HEK293T (cell line): ENCODE measurements around the gene MRPL51.
A peak's percentile ranks its signal among the peaks of the same experiment; 100 is the strongest.

Source experiments
- ARNT ChIP-seq: fragments of 450-650 bp; IDR thresholded peaks from 2 replicates; pipeline ENCODE4 v1.6.1; 2017; ENCODE audit warnings: mild to moderate bottlenecking
- ELF4 ChIP-seq: fragments of 450-650 bp; IDR thresholded peaks from 2 replicates; pipeline ENCODE4 v1.6.1; 2017; ENCODE audit warnings: antibody characterized with exemption
- FOXK2 ChIP-seq: fragments of 450-650 bp; IDR thresholded peaks from 2 replicates; pipeline ENCODE4 v1.6.1; 2016; ENCODE audit warnings: mild to moderate bottlenecking
- L3MBTL2 ChIP-seq: fragments of 450-650 bp; conservative IDR thresholded peaks from 2 replicates; pipeline ENCODE4 v1.6.1; 2016; ENCODE audit warnings: mild to moderate bottlenecking
- LEF1 ChIP-seq: fragments of 450-650 bp; IDR thresholded peaks from 2 replicates; pipeline ENCODE4 v1.6.1; 2017; ENCODE audit warnings: mild to moderate bottlenecking, borderline replicate concordance
- NFRKB ChIP-seq: fragments of 450-650 bp; IDR thresholded peaks from 2 replicates; pipeline ENCODE4 v1.6.1; 2016; ENCODE audit warnings: mild to moderate bottlenecking, moderate library complexity
- SP1 ChIP-seq: fragments of 450-650 bp; IDR thresholded peaks from 2 replicates; pipeline ENCODE4 v1.6.1; 2017
- SUZ12 ChIP-seq: fragments of 450-650 bp; IDR thresholded peaks from 2 replicates; pipeline ENCODE4 v1.6.1; 2016; ENCODE audit warnings: mild to moderate bottlenecking
- TF ChIP-seq, protein P1 (sequence below): fragments of 450-650 bp; IDR thresholded peaks from 2 replicates; pipeline ENCODE4 v1.6.1; 2016

DNA sequence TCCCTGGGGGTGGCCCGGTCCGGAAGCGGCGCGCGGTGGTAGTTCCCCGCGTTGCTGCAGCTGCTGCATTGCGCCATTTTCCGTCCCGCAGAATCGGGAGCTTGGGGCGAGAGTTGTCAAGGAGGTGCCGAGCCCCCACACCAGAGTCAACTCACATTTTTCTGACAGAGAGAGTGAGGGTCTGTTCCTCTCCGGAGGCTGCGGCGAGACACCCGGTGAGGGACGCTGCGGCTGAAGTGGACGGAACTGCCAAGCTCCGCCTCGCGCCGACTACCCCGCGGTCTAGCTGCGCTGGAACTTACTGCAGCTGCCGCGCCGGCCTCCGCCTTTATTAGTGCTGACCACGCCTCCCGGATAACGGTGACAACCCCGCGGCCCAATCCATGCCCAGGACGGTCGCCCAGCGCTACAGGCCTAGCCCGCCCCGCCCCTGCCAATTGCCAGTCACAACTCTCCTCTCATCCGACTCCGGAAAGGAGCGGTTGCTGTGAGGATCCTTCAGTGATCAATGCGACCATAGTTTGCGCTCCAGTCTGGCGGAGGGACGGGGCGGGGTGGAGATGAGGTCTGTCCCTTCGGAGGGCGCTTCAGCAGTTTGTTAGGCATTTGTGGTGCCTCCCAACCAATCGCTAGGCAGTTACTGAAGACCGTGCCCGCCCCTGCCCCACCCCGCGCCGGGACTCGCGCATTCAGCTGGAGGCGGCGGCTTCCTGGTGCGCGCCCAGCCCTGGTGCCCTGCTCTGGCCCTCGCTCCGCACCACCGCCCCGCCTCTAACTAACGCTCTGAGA is 22.5 kb downstream of the MRPL51 start, which contains the start of gene VAMP1:
- TF ChIP-seq ARNT (no peak), L3MBTL2 (peak; percentile 56), ELF4 (peak; percentile 62), NFRKB (no peak), SUZ12 (no peak), FOXK2 (no peak), SP1 (no peak), LEF1 (no peak)
- TF ChIP-seq, protein P1, sequence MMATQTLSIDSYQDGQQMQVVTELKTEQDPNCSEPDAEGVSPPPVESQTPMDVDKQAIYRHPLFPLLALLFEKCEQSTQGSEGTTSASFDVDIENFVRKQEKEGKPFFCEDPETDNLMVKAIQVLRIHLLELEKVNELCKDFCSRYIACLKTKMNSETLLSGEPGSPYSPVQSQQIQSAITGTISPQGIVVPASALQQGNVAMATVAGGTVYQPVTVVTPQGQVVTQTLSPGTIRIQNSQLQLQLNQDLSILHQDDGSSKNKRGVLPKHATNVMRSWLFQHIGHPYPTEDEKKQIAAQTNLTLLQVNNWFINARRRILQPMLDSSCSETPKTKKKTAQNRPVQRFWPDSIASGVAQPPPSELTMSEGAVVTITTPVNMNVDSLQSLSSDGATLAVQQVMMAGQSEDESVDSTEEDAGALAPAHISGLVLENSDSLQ = peak; percentile 98
